Inflammatory macrophage (primary cell): Measurements from ENCODE around the gene PMEPA1.

ENCODE experiments used
- DNase-seq, 2 donors: peaks; one replicate each; pipeline ENCODE4 v3.0.0-alpha.2; 2020 to 2022
- total RNA-seq, 18 experiments: gene quantifications; one replicate each; lab custom pipeline; 2026; ENCODE audit warnings: mixed read lengths in 6 of 18, inconsistent platforms in 2 of 18; lab: John Stamatoyannopoulos, UW

The PMEPA1 gene, protein sequence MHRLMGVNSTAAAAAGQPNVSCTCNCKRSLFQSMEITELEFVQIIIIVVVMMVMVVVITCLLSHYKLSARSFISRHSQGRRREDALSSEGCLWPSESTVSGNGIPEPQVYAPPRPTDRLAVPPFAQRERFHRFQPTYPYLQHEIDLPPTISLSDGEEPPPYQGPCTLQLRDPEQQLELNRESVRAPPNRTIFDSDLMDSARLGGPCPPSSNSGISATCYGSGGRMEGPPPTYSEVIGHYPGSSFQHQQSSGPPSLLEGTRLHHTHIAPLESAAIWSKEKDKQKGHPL
- total RNA-seq, result 0.90 to 5.4 (median 2.3) reads per million in 18 experiments

DNA sequence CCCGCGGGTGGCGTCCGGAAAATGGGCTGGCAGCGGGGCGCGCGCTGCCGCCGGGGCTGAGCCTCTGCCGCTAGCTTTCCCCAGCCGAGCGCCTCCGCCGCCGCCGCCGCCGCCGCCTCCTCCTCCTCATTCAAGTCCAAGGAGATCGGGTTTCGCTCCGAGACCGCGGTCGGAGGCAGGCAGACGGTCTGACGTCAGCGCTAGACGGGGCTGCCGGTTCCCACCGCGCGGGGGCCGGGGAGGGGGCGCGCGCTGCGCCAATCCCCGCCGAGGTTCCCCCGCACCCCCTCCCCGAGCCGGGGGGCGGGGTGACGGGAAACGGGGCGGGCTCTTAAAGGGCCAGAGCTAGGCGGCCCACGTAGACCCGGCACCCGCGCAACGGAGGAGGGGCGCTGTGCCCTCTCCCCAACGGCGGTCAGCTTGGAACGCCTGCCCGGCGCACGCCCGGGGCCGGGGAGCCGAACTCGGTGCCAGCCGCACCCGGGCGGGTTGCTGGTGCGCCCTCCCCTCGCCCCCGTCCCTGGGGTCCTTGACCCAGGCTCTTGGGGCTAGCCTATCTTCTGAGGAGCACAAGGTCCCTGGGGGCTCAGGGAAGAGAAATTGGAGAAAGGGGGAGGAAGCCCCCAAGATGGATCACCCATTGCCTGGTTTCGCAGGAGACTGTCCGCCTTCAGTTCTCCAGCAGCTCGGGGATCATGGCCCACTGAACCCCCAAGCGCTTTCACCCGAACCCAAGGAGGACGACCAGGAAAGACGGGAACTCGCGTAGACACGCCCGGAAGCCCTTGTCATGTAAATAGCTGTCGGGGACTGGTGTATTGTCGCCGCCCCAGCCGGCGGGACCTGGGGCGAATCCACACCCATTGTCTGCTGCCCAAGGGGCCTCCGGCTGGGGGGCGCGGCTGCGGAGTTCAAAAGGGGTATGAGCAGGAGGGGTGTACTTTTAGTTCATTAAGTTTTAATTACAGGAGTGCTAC is at the start of gene PMEPA1:
Gene PMEPA1 (minus strand): TSS at position 193 of the 977 bp plus-strand sequence. CDS start 433 bp downstream, outside the sequence.
- DNase-seq, result peak; percentile 77 to 91

DNA sequence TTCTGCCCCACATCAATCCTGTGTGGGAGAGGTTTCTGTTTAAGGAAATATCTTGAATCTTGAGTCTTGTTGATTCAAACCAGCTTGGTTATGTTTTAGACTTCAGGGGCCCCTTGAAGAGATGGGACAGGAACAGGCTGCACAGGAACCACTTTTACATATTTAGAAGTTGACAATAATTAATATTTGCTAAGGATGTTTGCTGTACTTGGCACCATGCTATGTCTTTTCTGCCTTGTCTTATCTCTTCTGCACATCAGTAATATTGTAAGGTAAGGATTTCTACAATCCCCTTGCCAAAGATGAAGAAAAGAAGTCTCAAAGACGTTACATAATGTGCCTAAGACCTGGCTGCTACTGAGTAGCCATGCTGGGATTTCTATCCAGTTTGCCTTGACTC is 48.0 kb upstream of the PMEPA1 start:
- no peak for DNase-seq

DNA sequence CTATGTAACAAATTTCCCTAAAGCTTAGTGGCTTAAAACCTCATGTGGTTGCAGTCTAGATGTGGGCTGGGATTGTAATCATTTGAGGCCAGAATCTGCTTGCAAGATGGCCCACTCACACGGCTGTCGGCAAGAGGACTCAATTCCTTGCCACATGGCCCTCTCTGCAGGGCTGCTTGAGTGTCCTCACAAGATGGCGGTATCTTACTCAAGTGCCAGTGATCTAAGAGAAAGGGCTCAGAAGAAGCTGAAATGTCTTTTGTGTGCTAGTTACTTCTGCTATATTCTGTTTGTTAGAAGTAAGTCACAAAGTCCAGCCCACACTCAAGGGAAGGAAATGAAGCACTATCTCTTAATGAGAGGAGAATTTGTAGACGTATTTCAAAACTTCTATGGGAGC is 47.1 kb upstream of the PMEPA1 start:
- no peak for DNase-seq

DNA sequence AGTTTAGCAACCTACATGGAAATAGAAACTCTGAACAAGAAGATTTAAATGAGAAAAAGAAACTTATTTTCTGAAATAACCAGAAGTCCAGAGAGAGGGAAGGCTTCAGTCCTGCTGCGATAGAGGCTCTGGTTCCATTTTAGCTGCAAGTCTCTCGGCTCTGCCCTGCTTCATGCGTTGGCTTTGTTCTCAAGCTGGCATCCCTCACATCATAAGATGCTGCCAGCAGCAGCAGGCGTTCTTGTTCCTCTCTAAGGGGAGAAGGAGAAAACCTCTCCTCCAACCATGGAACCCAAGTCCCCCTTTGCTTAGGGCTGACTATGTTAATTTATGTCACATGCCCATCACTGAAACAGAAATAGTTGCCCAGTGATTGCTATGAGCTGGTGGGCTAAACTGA is 46.4 kb upstream of the PMEPA1 start:
- DNase-seq, result no peak

DNA sequence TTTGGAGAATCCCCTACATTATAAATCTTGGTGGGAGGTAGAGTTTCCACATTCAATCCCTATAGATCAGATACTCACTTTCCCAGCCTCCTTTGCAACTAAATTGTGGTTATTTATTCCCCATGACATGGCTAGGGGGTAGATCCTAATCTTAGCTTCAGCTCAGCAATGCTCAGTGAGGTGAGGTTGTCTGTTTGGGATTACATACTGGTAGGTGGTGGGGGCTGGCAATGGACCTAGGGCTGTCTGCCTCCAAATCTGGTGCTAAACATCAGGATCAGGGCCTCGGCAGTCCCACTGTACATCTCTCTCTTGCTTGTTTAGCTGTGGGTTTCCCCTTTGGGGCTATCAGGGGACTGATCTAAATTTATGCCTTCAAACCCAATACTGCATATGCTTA is 45.8 kb upstream of the PMEPA1 start:
- DNase-seq, result no peak

DNA sequence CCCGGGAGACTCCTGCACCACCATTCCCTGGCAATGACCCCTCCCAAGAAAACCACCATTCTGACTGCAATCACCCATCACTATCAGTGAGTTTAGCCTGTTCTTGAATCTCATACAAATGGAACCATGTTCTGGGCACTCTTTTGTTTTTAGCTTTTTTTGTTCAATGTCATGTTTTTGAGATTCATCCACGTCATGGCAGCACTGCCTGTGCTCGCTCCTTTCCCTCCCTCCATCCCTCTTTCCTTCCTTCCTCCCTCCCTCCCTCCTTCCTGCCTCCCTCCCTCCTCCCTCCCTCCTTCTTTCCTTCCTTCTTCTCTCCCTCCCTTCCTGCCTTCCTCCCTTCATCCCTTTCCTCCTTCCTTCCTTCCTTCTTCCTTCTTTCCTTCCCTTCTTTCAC is 44.4 kb upstream of the PMEPA1 start:
- no peak for DNase-seq

DNA sequence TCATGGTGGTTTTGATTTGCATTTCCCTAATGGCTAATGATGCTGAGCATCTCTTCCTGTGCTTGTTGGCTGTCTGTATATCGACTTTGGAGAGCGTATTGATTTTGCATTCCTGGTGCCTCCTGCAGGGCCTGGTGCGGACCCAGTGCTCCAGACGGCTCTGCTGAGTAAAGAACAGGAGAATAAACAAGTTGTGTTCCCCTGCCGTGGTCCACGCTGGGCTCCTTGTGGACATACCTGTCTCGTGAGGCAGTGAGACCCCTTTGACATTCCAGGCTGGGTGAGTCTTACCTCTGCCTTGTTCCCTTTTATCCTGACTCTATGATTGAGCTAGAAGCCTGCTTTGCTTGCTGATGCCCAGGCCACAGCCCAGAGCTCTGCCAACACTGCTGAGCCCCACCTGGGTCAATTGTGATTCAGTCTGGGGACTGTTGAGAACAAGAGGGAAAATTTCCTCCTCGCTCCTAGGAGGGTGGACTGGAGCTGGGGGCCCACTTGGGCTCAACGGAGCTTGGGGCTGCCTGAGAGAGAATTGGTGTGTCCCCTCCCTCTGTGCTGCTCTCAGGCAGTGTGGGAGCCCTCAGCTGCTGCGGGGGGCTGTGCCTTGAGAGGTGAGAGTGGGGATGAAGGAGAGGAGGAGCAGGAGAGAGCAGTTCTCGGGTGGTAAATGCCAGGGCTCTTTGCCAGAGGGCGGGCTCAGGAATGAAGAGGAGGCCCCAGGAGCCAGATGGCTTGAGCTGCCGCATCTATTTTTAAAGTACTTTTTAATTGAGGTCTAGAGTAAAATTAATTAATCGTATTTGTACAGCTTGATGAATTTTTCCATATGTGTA is 43.7 kb upstream of the PMEPA1 start:
- DNase-seq, result no peak

DNA sequence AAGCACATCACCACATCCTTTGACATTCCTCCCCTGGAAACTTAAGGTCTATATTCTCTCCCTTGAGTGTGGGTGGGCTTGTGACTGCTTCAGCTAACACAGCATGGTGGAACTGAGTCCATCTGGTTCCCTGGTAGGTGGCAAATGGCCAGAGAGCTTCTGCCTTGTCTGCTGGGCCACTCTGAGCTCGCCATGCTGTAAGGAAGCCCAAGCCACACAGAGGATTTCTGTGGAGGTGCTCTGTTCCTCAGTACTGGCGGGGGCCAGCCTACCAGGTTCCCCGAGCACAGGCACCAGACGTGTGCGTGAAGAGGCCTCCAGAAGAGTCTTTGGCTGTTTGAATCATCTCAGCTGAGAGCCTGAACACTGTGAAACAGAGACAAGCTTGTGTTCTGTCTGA is 41.6 kb upstream of the PMEPA1 start:
- DNase-seq, result no peak

DNA sequence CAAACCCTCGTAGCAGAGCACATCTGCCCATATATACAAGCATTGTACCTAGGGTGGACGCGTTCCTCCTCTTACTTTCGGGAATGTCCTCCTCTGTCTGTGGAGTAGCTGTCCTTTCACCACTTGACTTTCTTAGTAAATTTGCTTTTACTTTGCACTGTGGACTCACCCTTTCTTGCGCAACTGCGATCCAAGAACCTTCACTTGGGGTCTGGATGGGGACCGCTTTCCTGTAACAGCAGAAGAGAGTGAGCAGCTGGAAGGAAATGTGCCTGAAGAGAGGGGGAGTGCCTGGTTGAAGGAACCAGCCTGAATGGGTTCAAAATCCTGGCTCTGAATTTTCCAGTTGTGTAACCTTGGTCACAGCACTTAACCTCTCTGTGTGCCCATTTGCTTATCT is 40.1 kb upstream of the PMEPA1 start:
- no peak for DNase-seq

DNA sequence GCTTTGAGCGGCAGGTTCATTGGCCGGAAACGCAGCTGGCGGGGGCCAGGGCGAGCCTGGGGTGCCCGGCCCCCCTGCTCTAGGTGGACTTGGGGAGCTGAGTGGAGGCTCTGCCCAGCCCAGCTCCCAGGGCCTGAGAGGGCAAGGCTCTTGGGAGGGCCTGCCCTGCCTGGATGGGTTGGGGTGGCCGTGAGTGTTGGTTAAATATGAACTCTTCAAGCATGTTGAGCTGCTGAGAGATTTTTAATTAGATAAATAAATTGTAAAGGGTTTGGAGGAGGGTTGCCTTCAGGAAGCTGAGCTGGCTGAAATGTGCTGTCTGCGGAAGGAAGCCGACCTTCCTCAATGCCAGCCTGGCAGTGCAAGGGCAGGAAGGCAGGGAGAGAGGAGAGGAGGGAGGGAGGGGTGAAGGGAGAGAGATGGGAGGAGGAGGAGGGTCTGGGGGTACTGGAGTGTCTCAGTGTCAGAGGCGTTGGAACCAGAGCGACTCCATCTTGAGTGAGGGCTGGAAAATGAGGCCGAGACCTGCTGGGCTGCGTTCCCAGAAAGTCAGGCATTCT is 39.4 kb upstream of the PMEPA1 start:
- DNase-seq, result no peak

DNA sequence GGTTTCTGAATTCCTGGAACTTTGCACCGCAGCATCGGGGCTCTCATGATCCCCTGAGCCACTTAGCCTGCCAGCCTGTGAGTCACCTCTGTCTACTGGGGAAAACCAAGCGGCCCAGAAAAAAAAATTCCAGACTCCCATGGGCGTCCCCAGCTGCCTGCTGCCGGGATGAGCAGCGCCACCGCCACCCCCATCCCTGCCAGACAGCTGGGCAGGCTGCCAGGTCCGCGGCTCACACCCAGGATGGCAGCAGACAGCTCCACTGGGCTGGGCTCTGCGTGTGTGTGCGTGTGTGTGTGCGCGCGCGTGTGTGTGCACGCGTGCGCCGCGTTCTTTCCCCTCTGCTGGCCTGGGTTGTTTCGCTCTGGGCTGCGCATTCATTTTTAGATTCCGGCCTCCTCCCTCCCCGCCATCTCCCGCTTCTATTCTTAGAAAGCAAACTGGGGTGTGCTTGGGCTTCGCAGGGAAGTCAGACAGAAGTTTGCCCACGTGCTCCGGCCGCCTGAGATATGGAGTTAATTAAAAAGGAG is 38.9 kb upstream of the PMEPA1 start:
- DNase-seq, result peak; percentile 20 to 39

DNA sequence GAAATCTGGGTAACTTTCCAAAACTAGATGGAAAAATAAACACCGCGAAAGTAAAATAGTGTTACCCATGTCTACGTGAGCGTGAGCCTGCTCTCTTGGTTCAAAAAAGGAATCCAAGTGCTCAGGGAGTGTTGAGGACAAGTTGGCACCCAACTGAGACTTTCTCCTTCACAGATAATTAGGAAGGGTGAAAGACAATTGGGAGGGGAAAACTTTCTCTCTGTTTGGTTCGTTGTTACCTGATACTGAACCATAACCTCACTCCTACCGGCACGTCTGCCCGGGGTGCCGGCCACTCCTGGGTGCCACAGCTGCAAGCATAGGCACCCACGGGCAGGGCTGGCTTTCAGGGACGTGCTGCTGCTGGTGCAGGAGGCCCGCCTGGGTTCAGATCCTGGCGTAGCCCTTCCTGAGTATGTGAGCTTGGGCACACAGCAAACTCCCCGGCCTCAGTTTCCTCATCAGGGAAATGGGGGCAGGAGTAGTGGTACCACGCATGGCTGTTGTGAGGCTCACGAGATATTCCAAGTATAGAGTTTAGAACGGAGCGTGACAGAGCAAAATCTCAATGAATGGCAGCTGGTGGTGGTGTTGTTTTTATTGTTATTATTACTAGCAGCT is 38.2 kb upstream of the PMEPA1 start:
- DNase-seq, result no peak

DNA sequence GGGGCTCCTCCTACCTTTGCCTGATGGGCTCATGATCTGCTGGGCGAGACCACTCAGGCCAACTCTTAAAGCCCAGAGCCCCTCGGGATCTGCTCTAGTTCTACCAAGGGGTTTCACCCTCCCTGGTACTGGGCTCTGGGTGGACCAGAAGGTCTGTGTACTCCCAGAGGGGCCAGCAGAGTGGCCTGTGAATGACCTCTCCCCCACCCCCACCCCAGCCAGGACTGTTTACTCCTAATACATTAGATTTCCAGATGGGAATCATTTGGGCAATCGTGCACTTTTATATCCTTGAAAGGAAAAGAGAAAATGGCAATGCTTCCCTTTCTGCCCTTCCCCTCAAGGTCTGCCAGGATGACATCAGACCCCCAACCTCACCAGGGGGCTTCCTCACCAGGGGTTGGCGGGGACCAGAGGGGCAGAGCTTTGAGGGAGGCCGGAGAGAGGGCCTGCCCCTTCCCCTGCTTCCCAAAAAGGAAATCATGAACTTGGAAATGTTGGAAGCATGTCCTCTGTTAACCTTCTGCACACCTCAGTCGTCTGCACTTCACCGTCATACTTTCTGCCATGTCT is 37.1 kb upstream of the PMEPA1 start:
- no peak for DNase-seq

DNA sequence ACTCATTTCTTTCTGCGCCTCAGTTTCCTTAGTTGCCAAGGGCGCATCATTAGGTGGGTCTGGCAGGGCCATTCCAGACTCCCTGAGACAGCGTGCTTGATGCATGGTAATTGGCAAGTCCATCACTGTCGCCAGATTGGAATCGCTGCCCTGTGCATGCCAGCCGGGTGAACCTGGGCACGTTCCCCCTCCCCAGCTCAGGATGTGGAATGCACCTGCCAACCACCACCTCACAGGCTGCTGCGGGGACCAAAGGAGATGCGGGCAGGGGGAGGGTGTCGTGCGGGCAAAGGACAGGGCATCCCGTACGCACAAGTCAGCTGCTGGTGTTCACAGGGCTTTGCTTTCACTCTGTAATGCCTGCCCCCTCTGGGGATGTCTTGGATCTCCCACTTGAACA is 36.4 kb upstream of the PMEPA1 start:
- no peak for DNase-seq

DNA sequence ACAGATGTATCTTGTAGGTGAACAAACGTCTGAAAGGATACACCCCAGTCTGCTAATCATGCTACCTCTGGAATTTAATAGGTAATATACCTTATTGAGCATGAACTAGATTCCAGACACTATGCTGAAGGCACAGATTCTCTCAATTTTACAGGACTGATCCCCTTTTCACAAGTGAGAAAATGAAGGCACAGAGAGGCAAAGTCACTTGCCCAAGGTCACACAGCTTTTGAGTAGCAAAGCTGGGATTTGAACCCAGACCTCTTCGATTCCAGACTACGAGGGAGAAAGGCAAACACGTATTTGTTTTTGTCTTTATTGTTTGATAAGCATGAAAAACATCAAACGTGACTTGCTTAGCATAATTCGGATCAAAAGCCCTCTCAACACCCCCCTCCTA is 34.4 kb upstream of the PMEPA1 start:
- no peak for DNase-seq

DNA sequence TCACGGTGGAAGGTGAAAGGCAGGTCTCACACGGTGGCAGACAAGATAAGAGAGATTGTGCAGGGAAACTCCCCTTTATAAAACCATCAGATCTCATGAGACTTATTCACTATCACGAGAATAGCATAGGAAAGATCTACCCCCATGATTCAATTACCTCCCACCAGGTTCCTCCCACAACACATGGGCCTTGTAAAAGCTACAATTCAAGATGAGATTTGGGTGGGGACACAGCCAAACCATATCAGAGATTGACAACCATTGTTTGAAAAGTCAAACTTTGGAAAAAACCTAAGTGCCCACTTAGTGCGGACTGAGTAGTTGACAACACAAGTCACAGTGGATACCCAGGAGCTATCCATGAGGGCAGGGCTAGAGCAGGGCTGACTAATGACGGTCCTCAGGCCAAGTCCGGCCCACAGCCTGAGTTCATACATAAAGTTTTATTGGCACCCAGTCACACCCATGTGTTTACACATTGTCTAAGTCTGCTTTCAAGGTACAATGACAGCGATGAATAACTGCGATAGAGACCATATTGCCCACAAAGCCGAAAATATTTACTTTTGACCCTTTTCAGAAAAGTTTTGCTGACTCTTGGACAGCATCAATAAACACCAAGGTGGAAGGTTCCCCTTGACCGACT is 33.8 kb upstream of the PMEPA1 start:
- DNase-seq, result no peak

DNA sequence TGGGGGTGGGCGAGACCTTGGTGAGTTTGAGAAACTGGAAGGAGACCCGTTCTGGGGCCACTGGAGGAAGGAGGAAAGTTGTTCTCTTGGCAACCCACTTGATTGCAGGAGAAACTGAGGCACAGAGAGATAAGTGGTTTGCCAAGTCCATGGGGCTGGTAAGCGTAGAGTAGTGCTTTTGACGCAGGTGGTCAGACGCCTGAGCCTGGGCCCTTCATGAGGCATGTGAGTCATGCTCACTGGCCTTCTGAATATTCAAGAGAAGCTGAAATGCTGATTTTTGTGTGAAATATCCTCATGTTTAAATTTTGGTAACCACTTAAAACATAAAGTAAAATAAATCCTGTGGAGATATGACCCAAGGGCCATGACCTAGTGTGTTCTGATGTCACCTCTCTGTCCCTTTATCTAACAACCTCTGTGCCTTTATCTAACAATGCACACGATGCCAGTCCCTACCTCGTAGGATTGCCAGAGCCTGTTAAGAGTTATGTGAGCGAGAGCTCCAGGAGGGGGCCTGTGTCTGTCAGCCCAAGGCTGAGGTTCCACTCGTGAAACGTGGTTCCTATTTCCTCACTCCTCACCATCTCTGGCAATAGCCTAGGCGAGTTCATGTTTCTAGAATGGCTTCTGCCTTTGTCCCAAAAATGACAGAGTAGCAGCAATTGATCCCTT is 32.8 kb upstream of the PMEPA1 start:
- DNase-seq, result no peak

DNA sequence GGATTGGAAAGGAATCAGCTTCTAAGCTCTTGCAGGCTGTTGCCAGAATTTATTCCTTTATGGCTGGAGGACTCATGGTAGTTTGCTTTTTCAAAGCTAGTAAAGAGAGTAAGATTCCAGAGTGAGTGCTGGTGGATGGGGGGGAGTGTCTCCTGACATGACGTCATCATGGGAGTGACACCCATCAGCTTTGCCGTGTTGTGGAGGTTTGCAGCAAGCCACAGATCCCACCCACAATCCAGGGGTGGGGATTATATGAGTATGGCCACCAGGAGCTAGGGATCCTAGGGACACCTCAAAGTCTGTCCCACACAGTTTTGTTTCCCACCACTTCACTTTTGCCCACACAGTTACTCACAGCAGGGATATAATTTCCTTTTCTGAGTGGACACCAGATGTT is 28.7 kb upstream of the PMEPA1 start:
- DNase-seq, result no peak

DNA sequence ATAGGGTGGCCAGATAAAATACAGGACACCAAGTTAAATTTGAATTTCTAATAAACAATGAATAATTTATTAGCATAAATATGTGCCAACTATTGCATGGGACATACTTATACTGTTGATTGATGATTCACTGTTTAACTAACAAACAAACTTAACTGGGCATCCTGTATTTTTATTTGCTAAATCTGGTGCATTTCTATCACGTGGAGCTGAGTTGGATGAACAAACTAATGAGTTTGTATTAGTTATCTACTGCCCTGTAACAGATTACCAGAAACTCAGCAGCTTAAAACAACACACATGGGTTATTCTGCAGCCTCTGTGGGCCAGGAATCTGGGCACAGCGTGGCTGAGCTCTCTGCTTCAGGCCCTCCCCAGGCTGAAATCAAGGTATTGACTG is 28.2 kb upstream of the PMEPA1 start:
- DNase-seq, result no peak

DNA sequence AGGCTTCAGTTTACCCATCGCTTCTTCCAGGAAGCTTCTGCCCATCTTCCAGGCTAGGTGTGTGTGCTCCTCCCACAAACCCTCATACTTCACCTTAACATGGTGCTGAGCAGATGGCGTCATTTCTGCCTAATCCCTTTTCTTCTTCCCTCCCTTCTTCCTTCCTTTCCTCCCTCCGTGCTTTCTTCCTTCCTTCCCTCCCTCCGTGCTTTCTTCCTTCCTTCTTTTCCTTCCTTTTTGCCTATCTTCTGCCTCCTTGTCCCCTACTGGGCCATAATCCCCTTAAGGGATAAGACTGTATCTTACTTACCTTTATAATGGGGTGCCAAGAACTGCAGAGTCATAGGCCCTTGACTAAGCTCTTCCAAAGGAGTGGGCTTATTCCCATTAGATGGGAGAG is 27.5 kb upstream of the PMEPA1 start:
- no peak for DNase-seq
